GM21786 (cell line): ENCODE data around the gene ZBTB42.
"Not testable (repeated sequence)": the region's sequence is repeated elsewhere in the genome, so short reads cannot be mapped to it uniquely, and the experiment has no call there.

Experiments
- ATAC-seq: cut with Tn5 transposase; IDR thresholded peaks from one replicate; pipeline ENCODE4 v1.9.1; 2021; ENCODE audit not compliant: unreplicated experiment

ZBTB42 gene

DNA sequence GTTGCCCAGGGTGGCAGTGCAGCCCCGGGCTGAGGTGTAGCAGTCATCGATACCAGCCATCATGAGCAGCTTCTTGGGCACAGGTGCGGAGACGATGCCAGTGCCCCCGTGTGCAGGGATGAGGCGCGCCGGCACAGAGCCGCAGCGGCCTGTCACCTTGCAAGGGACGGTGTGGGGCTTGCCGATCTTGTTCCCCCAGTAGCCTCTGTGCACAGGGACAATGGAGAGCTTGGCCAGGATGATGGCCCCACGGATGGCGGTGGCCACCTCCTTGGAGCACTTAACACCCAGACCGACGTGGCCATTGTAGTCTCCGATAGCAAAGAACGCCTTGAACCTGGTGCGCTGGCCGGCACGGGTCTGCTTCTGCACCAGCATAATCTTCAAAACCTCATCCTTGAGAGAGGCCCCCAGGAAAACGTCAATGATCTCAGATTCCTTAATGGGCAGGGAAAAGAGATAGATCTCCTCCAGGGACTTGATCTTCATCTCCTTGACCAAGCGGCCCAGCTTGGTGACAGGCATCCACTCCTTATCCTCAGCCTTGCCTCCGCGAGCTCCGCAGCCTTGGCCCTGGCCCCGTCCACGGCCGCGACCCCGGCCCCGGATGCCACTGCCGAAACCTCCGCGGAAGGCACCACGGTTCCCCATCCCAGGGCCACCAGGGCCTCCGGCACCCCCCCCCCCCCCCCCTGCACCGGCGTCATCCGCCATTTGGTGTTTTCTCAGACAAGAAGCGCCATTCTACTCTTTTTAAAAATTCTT lies 35.5 kb downstream of the ZBTB42 start:
- ATAC-seq = not testable (repeated sequence)

DNA sequence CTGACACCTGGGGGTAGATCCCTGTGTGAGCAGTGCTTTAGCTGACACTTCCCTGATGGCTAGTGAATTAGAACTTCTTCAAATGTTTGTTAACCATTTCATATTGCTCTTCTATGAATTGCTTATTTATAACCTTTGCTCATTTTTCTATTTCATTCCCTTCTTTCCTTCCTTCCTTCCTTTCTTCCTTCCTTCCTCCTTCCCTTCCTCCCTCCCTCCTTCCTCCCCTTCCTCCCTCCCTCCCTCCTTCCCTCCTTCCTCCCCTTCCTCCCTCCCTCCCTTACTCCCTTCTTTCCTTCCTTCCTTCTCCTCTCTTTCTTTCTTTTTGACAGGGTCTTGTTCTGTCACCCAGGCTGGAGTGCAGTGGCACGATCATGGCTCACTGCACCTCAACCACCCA lies 40.8 kb downstream of the ZBTB42 start:
- ATAC-seq = no peak

DNA sequence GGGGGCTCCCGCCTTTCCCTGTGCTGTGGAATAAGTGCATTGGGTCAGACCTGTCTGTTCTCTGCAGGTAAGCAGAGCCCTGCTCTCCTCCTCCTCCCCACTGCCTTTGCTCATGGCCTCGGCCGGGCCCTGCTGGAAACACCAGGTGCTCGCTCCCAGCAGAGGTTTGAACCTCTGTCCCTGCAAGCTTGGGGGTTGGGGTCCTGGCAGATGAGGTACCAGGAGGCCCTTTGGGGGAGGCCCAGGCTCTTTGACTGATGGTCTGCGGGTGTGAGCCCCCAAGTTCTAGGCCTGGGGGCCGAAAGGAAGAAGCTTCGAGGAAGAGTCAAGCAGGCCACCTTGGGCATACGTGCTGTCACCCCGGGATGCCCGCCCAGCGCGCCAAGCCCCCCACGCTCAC lies 42.1 kb downstream of the ZBTB42 start:
- ATAC-seq = no peak

DNA sequence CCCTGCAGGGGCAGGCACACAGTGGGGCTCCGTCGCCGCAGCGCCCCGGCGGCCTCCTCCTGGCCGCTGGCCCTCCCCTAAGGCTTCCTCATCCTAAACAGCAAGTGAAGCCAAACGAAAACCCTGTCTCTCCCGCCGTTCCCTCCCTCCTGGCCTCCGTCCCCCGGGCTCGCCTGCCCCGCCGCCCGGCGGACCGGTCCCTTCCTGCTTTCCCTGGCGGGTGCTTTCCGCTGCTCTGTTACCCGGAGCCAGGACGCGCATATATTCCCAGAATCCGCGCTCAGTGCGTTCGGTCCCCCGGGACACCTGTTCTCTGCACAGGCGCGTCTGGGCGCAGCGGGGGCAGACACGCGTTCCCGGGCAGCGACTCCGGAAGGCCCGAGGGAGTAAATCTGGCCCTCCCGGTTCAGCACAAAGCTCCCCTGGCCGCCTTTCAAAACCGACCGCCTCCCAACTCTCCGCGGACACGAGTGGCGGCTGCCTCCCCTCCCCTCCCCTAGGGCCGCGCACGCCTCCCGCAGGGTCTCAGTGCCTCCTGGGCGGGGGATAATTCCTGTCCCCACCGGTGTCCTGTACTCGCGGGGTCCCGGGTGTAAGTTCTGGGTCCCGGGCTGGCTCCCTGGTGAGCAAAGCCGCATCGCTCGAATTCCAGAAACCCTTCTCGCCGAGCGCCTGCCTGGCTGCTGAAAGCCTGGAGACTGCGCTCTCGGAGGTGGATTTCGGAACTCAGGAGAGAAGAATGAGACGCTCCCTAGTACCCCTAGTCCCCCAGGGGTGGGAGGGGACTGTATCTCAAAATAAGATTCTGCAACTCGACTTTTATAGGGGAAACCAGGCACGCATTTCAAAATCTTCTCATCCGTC lies 42.8 kb downstream of the ZBTB42 start:
- ATAC-seq = no peak

DNA sequence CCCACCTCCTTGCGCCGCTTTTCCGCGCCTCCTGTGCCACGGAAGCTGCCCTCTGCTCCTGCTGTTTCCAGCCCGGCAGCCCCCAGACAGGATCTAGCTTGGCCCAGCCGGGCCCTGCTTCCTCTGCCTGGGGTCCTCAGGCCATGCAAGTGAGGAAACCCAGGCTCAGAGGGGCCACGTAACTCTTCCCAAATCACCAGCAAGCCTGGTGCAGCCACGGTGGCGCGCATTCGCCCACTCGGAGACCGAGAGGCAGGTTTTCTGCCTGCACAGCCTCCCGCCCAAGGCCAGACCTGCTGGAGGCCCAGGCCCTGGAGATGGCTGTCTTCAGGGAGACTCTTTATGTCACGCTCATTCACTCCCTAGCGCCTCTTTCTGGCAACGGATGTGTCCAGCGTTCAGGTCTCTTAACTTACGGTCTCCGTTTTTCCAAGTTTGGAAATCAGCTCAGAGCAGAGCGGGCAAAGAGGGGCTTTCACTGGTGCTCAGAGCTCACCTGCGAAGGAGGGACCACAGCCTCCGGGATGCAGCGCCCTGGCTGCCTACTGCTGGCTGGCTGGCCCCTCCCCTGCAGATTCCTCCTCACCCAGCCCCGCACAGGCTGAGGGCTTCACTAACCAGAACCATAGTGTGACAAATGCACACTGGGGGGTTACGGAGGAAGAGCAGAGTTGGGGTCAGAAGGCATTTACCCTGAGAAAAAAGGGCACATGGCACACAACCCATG lies 43.6 kb downstream of the ZBTB42 start:
- ATAC-seq = no peak

DNA sequence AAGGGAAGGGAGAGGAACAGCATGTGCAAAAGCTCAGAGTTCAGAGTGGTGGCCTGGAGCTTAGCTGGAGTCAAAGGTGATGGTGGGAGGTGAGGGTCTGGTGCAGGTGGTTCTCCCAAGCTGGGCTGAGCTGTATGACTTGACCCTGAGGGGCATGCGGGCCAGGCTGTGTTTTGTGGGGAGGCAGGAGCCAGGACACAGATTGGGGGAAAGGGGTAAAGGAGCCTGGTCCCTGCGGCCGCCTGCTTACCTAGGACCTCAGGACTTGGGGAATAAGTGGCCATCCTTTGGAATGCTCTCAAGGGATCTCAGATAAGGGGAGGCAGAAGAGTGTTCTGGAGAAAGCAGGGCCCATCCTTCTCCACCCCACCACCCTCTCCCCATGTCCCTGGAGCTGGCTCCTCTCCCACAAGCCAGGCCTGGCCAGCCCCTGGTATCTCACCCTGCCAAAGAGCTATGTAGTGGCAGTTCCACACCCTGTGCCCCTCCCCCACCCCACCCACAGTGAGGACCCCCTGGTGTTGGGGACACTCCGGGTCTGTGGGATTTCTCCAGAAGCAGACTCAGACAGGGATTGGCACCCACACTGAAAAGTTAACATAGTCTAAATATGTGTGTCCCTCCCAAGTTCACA lies 44.2 kb downstream of the ZBTB42 start:
- no peak for ATAC-seq

DNA sequence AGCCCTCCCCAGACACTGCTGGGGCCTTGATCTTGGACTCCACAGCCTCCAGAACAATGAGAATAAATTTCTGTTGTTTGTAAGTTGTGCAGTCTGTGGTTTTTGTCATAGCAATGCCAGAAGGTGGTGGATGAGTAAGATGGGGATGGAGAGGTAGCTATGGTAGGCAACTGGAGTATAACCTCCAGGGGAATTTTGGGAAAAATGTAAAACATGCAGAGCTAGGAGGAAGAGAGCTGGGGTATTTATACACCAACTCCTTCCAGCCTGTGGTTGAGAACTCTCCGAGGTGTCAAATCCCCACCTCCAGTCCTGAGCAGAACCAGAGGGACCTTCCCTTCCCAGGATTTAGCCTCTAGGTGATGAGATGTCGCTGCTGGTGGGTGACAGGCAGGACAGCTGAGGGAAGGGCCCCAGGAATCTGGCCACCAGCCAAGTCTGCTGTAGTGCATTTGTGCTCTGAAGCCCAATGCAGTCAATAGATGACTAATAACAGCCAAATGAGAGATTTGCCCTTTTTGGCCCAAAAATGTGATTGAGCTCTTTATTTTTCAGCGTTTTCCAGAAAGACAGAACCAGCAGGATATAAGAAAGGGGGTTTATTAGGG lies 45.0 kb downstream of the ZBTB42 start:
- ATAC-seq = no peak

DNA sequence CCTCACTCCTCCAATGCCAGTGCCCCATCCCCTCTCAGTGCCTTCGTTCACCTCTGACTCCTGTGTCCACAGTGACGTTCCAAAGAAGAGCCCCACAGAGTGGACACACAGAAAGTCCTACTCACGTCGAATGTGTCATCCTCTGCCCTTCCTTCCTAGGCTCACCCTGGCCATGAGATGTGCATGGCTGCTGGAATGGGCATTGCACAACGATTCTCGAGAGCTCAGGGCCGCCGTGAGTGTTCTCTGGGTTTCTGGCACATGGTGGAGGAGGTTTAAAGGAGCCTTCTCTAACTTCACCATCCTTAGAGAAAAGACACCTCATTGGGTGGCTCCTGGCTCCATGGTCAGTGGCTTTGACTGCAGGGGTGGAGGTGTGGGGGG lies 51.4 kb downstream of the ZBTB42 start:
- no peak for ATAC-seq
